Measurements from ENCODE around the gene CD2.

CD2 gene

GRCh38 chr1:116732726-116733125 is 21.5 kb upstream of the CD2 start:
- no peak for DNase-seq

- DNase-seq = no peak
These were observed 20.5 kb upstream of the CD2 start for GRCh38 chr1:116733476-116734365.

GRCh38 chr1:116735246-116735645 is 19.0 kb upstream of the CD2 start:
- no peak for DNase-seq

- peak; percentile 89 for DNase-seq
These were observed 17.0 kb upstream of the CD2 start for GRCh38 chr1:116737020-116737854.

GRCh38 chr1:116737855-116738321 is 16.3 kb upstream of the CD2 start:
- DNase-seq = peak; percentile 73

- peak; percentile 93 for DNase-seq
These were observed 15.4 kb upstream of the CD2 start for GRCh38 chr1:116738673-116739370.

GRCh38 chr1:116739371-116740012 is 14.7 kb upstream of the CD2 start:
- no peak for DNase-seq

- no peak for DNase-seq
These were observed 13.9 kb upstream of the CD2 start for GRCh38 chr1:116740296-116740695.

- DNase-seq = no peak
These were observed 13.5 kb upstream of the CD2 start for GRCh38 chr1:116740746-116741145.

- DNase-seq = no peak
These were observed 12.2 kb upstream of the CD2 start for GRCh38 chr1:116741836-116742565.

- DNase-seq = no peak
These were observed 10.7 kb upstream of the CD2 start for GRCh38 chr1:116743535-116743934.

GRCh38 chr1:116748272-116748671 is 6.0 kb upstream of the CD2 start:
- DNase-seq = no peak

GRCh38 chr1:116751146-116751545 is 3.1 kb upstream of the CD2 start:
- DNase-seq = peak; percentile 63

- DNase-seq = no peak
These were observed 2.6 kb upstream of the CD2 start for GRCh38 chr1:116751621-116752020.

- DNase-seq = no peak
These were observed 918 bp upstream of the CD2 start for GRCh38 chr1:116753312-116753711.

GRCh38 chr1:116755066-116755465 is 836 bp downstream of the CD2 start:
- peak; percentile 49 for DNase-seq

GRCh38 chr1:116755681-116756080 is 1.5 kb downstream of the CD2 start:
- DNase-seq = peak; percentile 49

GRCh38 chr1:116756092-116756491 is 1.9 kb downstream of the CD2 start:
- peak; percentile 75 for DNase-seq

GRCh38 chr1:116758456-116758815 is 4.2 kb downstream of the CD2 start:
- DNase-seq = peak; percentile 73

GRCh38 chr1:116759636-116760035 is 5.4 kb downstream of the CD2 start:
- peak; percentile 28 for DNase-seq

- peak; percentile 30 for DNase-seq
These were observed 6.3 kb downstream of the CD2 start for GRCh38 chr1:116760487-116760886.
